Ovary (tissue), 3 donors: ENCODE measurements around the gene CDSN.

Experiments used
- POLR2A ChIP-seq: fragments of 450-650 bp; IDR thresholded peaks from one replicate; pipeline ENCODE4 v1.6.1; 2017; ENCODE audit warnings: antibody characterized with exemption, mild to moderate bottlenecking, moderate library complexity
- TF ChIP-seq, protein P1 (sequence below), 3 donors: fragments of 450-650 bp in 2 of 3; fragments of 200-600 bp in 1 of 3; IDR thresholded peaks; one replicate each; pipeline versions ENCODE4 v1.5.1 to v1.8.0; 2016 to 2022; ENCODE audit warnings: antibody characterized with exemption in 3 of 3, mild to moderate bottlenecking in 1 of 3
- donor health status: DM: no; HTN: no; CAD: no.

DNA sequence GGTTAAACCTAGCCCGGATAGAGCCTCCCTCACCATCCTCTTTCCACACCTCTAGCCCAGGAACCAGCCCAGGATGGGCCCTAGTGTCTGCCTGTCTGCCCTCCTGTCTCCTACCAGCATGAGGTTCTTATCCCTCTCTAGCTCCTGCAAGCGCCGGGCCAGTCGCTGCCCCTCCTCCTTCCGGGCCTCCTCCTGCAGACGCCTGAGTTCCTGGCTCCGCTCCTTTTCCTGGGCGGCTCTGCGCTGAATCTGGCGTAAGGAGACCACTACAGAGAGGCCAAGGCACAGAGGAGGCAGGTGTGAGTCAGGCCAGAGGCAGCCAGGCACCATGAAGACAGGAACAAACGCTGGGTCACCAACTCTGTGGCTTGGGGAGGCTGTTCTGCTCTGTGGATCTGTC lies 22.9 kb upstream of the CDSN start:
- no peak for TF ChIP-seq POLR2A
- TF ChIP-seq, protein P1, sequence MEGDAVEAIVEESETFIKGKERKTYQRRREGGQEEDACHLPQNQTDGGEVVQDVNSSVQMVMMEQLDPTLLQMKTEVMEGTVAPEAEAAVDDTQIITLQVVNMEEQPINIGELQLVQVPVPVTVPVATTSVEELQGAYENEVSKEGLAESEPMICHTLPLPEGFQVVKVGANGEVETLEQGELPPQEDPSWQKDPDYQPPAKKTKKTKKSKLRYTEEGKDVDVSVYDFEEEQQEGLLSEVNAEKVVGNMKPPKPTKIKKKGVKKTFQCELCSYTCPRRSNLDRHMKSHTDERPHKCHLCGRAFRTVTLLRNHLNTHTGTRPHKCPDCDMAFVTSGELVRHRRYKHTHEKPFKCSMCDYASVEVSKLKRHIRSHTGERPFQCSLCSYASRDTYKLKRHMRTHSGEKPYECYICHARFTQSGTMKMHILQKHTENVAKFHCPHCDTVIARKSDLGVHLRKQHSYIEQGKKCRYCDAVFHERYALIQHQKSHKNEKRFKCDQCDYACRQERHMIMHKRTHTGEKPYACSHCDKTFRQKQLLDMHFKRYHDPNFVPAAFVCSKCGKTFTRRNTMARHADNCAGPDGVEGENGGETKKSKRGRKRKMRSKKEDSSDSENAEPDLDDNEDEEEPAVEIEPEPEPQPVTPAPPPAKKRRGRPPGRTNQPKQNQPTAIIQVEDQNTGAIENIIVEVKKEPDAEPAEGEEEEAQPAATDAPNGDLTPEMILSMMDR (IDR thresholded peaks at IDR 0.05) = no peak
